OCI-LY3 (cell line): ENCODE measurements around the gene FMO2.

Source experiments
- H2AFZ ChIP-seq: fragments of 200-600, 300-600 bp; shearing (Covaris generic); 2 replicates; pipeline ENCODE4 v1.6.0; 2014; ENCODE audit warnings: antibody characterized with exemption, low read depth, low read length
- H3K27ac ChIP-seq: fragments of 200-600, 300-600 bp; sonication (generic); 2 replicates; pipeline ENCODE4 v1.5.1; 2014; ENCODE audit warnings: mild to moderate bottlenecking, low read length, moderate library complexity, mixed read lengths
- H3K27me3 ChIP-seq: fragments of 200-600, 300-600 bp; sonication (generic); 2 replicates; pipeline ENCODE4 v1.6.1; 2014; ENCODE audit warnings: low read depth, low read length, mixed read lengths
- H3K36me3 ChIP-seq: fragments of 200-600, 300-600 bp; sonication (generic); replicated peaks from 2 replicates; pipeline ENCODE3; 2014; ENCODE audit warnings: low read depth, low read length, mixed read lengths
- H3K4me1 ChIP-seq: fragments of 300-600, 200-600 bp; sonication (generic); 2 replicates; pipeline ENCODE4 v1.6.1; 2014; ENCODE audit warnings: low read length, mixed read lengths
- H3K4me2 ChIP-seq: fragments of 200-600, 300-600 bp; sonication (generic); 2 replicates; pipeline ENCODE4 v1.6.1; 2014; ENCODE audit warnings: low read length, mixed read lengths
- H3K4me3 ChIP-seq: fragments of 300-600, 200-600 bp; sonication (generic); 2 replicates; pipeline ENCODE4 v1.5.1; 2014; ENCODE audit warnings: antibody characterized with exemption, mild to moderate bottlenecking, low read length, moderate library complexity
- H3K79me2 ChIP-seq: fragments of 300-600, 200-600 bp; shearing (Covaris generic); 2 replicates; pipeline ENCODE4 v1.6.1; 2014; ENCODE audit warnings: mild to moderate bottlenecking, low read length, mixed read lengths
- H3K9ac ChIP-seq: fragments of 300-600, 200-600 bp; shearing (Covaris generic); 2 replicates; pipeline ENCODE4 v1.6.0; 2014; ENCODE audit warnings: mild to moderate bottlenecking, low read length, moderate library complexity
- H3K9me3 ChIP-seq: fragments of 200-600, 300-600 bp; shearing (Covaris generic); 2 replicates; pipeline ENCODE4 v1.6.1; 2014; ENCODE audit warnings: low read length, mixed read lengths; ENCODE audit not compliant: insufficient read depth
- H4K20me1 ChIP-seq: fragments of 200-600, 300-600 bp; sonication (generic); 2 replicates; pipeline ENCODE4 v1.6.1; 2016; ENCODE audit warnings: low read length, mixed read lengths; ENCODE audit not compliant: insufficient read depth
- CTCF ChIP-seq: fragments of 200-600, 300-600 bp; sonication (generic); IDR thresholded peaks from 2 replicates; pipeline ENCODE4 v1.5.1; 2014; ENCODE audit warnings: antibody characterized with exemption, low read length, low read depth
- EZH2phosphoT487 ChIP-seq: fragments of 200-600 bp; shearing (Covaris generic); IDR thresholded peaks from 2 replicates; pipeline ENCODE4 v1.6.1; 2018; ENCODE audit warnings: antibody characterized with exemption, mixed run types, low read depth

Gene FMO2

GRCh38 chr1:171250263-171250662 is 65.2 kb downstream of the FMO2 start:
- H3K4me2 ChIP-seq = peak overlapping the region; percentile 92
- no peaks in the 10 kb centered on the region for H3K9me3 ChIP-seq
- TF ChIP-seq CTCF (no peak), EZH2phosphoT487 (no peak)
- H3K27ac ChIP-seq = peak overlapping the region; percentile 95
- no peaks in the 10 kb centered on the region for H3K27me3 ChIP-seq
- H3K36me3 ChIP-seq = peaks cover 21% of the 10 kb centered on the region
- H3K4me3 ChIP-seq = peak overlapping the region; percentile 80
- peaks cover 69% of the 10 kb centered on the region for H3K4me1 ChIP-seq
- H3K9ac ChIP-seq = peak overlapping the region; percentile 91
- H3K79me2 ChIP-seq = peaks cover 44% of the 10 kb centered on the region
- no peak overlapping the region for H2AFZ ChIP-seq
- no peaks in the 10 kb centered on the region for H4K20me1 ChIP-seq

GRCh38 chr1:171251042-171251951 is 66.2 kb downstream of the FMO2 start:
- Histone ChIP-seq H3K4me2 (peak overlapping the region; percentile 92), H3K9ac (peak overlapping the region; percentile 91), H3K4me1 (peaks cover 69% of the 10 kb centered on the region), H3K36me3 (peaks cover 18% of the 10 kb centered on the region), H3K27me3 (no peaks in the 10 kb centered on the region), H4K20me1 (no peaks in the 10 kb centered on the region), H3K27ac (peak overlapping the region; percentile 95), H3K9me3 (no peaks in the 10 kb centered on the region), H2AFZ (peak overlapping the region; percentile 42; the same call in 1 of the 2 replicates), H3K79me2 (peaks cover 40% of the 10 kb centered on the region), H3K4me3 (peak overlapping the region; percentile 80)
- TF ChIP-seq CTCF (peak; percentile 74), EZH2phosphoT487 (no peak)

- Histone ChIP-seq H3K36me3 (peaks cover 16% of the 10 kb centered on the region), H3K4me2 (peak overlapping the region; percentile 92), H3K4me1 (peaks cover 73% of the 10 kb centered on the region), H3K9me3 (no peaks in the 10 kb centered on the region), H3K27me3 (no peaks in the 10 kb centered on the region), H3K79me2 (peaks cover 40% of the 10 kb centered on the region), H3K4me3 (peak overlapping the region; percentile 80), H2AFZ (no peak overlapping the region), H3K27ac (peak overlapping the region; percentile 95), H4K20me1 (no peaks in the 10 kb centered on the region), H3K9ac (peak overlapping the region; percentile 91)
- no peak for TF ChIP-seq EZH2phosphoT487
- TF ChIP-seq CTCF = no peak
Measured at GRCh38 chr1:171251952-171252300, 66.8 kb downstream of the FMO2 start.

DNA sequence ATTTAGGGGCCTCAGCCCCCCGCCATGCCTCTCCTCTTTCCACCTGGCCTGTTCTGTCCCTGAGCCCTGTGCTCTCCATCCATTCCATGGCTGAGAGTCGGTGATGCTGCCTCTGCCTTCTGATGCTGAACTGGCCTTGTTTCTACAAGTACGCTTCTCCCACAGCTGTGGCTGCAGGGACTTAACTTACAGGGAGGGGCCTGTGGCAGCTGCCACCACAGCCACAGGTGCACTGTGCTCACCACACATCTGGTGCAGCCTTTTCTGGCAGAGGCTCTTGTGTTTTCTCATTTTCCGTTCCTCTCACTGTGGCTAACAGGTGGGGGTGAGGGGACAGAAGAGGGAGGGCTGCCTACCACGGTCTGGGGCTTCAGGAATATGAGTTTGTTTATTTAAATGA is 67.4 kb downstream of the FMO2 start:
- peak overlapping the region; percentile 91 for H3K9ac ChIP-seq
- H3K4me2 ChIP-seq = peak overlapping the region; percentile 92
- H3K9me3 ChIP-seq = no peaks in the 10 kb centered on the region
- peak overlapping the region; percentile 95 for H3K27ac ChIP-seq
- peaks cover 73% of the 10 kb centered on the region for H3K4me1 ChIP-seq
- no peak overlapping the region for H2AFZ ChIP-seq
- H3K27me3 ChIP-seq = no peaks in the 10 kb centered on the region
- no peak for TF ChIP-seq EZH2phosphoT487
- no peak for TF ChIP-seq CTCF
- H3K4me3 ChIP-seq = peak overlapping the region; percentile 80
- H3K79me2 ChIP-seq = peaks cover 35% of the 10 kb centered on the region
- H4K20me1 ChIP-seq = no peaks in the 10 kb centered on the region
- peaks cover 10% of the 10 kb centered on the region for H3K36me3 ChIP-seq
